HG02884 (cell line): ENCODE results near the gene PSMB11.
A peak's percentile ranks its signal among the peaks of the same experiment; 100 is the strongest.

Source experiments
- ATAC-seq: cut with Tn5 transposase; IDR thresholded peaks from one replicate; pipeline ENCODE4 v1.9.1; 2021; ENCODE audit warnings: mild to moderate bottlenecking, moderate library complexity; ENCODE audit not compliant: unreplicated experiment

The PSMB11 gene

GRCh38 chr14:23056956-23057756 lies 15.1 kb downstream of the PSMB11 start, which contains the start of gene CDH24:
Gene CDH24 (minus strand): TSS chr14:23057520. CDS start chr14:23055733, 1,787 bp downstream.
- ATAC-seq: peak; percentile 51

DNA sequence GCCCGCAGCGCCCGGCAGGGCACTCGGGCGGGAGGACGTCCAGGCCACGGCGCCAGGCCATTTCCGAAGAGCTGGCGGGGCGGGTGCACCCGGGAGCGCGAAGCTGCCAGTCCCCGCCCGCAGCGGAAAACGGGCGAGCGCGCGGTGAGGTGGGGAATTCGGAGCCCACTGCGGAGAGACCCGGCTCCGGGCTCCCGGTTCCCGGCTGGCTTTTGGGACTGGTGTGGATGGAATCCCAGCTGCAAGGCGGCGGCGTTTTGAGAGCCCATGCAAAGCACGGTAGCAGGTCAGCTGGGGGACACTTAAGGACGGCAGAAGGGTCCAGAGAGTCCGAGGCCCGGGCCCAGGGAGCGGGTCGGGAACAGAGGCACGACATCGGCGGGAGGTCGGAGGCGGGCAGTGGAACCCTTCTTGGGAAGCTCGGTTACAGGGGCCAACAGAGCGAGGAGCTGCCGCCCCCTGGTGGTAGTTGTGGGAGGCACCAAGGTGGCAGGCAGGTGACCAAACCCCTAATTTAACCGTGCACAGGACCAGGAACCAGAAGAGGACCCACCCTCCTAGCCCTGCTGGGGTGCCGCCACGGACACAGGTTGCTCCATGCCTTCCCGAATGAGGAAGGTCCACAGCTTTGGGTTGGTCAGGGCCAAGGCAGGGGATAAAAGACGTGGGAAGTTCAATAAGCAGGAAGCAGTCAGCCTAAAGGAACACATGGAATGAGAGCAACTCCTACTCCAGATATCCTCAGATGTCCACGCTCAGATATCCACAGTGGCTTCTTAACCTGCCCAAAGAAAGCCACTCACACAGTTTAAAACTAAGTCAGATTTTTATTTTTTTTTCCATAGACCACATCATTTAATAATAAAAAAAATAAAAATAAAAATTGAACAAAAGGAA lies 16.0 kb downstream of the PSMB11 start:
- ATAC-seq: peak; percentile 52

DNA sequence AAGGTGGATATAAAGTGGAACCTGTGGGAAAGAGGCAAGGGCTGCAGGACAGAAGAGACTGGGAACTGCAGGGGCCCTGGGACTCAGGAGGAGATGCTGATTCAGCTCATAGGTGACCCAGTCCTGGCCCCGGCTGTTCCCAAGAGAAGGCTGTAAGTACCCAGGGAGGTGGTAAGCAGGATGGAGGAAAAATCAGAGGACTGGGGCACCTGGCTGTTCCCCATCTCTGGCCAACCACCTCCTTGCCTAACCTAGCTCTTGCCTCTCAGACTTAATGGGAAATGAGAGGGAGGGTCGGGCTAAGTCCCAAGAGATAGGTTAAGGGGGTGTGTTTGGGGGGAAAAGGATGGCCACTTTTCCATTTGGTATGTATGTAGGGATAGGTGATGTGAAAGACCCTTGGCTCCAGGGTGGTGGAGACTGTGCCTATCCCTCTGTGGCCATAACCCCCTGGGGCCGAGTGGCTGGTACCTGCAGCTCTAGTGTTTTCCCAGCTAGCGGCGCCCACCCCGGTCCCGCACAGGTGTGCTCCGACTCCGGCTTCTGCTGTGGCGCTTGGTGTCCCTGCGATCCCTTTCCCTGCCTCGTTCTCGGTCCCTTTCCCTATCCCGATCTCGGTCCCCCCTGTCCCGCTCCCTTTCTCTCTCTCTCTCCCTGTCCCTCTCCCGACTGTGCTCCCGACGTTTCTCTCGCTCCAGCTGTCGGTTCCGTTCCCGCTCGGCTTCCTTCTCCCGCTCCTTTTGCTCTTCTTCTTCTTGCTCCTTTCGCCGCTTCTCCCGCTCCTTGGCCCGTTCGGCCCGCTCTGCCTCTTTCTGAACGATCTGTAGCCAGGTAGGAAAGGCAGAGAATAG lies 16.9 kb downstream of the PSMB11 start:
- no peak for ATAC-seq

DNA sequence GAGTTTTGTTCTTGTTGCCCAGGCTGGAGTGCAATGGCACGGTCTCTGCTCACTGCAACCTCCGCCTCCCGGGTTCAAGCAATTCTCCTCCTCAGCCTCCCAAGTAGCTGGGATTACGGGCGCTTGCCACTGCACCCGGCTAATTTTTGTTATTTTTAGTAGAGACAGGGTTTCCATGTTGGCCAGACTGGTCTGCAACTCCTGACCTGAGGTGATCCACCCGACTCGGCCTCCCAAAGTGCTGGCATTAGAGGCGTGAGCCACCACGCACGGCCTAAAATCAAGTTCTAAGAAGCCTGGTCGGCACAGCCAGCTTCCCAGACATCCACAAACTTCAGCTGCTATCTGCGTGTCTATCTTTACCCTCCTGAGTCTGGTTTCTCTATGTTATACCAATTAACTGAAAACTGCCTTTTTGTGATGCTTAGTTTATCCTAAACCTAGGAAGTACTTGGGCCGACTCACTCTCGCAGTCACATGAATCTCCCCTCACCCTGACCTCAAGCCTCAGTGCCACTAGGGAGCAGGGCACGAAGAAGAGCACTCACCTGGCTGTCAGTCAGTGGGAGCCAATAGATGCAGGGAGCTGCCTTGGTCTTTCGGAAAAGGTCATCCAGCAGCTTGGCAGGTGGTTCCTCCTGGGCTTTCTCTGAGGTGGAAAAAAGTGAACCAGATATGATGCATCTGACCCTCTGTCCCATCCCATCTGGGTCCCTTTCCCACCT lies 18.7 kb downstream of the PSMB11 start:
- no peak for ATAC-seq

GRCh38 chr14:23062002-23062401 lies 20.0 kb downstream of the PSMB11 start:
- no peak for ATAC-seq

DNA sequence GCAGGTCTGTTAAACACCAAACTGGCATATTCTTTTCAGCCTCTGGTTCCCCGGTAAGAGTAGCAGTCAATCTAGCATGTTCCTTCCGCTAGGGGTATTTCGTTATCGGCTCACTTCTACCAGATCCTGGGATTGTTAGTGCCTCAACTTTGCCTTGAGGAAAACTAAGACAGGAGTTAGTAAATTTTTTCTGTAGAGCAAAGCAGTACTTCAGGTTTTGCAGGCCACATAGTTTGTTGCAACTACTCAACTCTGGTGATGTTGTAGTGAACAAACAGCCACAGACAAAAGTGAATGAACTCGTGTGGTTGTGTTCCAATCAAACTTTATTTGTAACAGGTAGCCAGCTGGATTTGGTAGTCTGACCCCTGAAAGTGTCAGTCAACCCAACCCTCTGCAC lies 21.6 kb downstream of the PSMB11 start:
- no peak for ATAC-seq

GRCh38 chr14:23066368-23066767 lies 24.4 kb downstream of the PSMB11 start:
- no peak for ATAC-seq

- ATAC-seq: no peak
Measured at GRCh38 chr14:23066855-23067744, 25.1 kb downstream of the PSMB11 start.

DNA sequence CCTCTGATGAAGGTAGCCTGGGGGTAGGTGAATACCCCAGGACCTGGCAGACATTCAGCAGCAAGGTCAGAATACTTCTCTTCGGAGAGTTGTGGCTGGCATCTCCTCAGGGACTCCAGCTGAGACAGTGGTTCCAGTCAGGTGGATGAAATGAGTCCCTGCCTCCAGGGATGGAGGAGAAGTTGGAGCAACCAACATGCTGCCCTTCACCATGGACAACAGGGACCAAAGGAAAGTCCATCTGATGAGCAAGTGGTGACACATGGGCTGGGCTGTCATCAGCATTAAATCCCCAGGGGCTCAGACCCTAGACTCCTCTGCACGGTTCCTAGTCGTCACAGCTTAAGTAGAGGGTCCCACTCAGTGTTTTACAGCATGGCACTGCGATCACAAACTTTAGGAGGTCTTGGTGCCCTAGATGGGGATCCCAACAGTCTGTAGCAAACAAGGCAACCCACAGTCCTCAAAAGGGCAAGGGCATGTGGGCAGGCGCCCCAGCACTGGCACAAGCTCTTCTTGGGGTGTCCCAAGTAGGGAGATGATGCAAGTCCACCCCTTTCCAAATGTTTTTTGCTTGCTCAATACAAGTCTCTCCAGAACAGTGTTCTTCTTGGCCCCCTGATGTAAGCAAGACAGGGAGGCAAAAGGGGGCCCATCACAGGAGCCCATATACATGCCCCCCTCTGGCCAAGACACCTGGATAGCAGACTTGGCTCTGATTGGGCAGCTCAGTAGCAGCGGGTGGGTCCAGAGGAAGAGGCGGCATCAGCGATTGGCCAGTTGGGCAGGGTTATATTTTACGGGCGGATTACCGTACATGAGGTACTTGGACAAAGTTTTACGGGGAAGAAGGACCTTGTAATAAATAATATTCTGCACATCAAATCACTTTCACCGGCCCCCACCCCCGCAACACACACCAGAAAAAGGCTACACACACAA lies 26.1 kb downstream of the PSMB11 start:
- ATAC-seq: no peak

GRCh38 chr14:23068789-23069412 lies 26.9 kb downstream of the PSMB11 start:
- ATAC-seq: peak; percentile 60

DNA sequence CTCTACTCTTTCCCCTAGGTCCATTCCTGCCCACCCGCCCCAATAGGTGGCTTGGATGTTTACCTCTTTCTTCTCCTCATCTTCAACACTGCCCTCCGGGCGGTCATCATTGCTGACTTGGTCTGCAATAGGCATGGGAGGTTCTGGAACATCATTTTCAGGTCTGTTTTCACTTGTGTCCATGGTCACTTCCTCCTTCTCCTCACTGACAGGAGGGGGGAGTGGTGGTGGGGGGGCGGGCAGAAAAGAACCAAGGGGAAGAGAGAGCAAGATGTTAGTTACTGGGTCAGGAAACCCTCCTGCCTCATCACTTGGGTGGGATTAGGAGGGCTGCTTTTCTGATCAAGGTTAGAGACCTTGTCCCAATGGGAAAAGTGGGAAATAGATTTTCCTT lies 27.4 kb downstream of the PSMB11 start:
- ATAC-seq: no peak

GRCh38 chr14:23070262-23071129 lies 28.5 kb downstream of the PSMB11 start:
- ATAC-seq: no peak

DNA sequence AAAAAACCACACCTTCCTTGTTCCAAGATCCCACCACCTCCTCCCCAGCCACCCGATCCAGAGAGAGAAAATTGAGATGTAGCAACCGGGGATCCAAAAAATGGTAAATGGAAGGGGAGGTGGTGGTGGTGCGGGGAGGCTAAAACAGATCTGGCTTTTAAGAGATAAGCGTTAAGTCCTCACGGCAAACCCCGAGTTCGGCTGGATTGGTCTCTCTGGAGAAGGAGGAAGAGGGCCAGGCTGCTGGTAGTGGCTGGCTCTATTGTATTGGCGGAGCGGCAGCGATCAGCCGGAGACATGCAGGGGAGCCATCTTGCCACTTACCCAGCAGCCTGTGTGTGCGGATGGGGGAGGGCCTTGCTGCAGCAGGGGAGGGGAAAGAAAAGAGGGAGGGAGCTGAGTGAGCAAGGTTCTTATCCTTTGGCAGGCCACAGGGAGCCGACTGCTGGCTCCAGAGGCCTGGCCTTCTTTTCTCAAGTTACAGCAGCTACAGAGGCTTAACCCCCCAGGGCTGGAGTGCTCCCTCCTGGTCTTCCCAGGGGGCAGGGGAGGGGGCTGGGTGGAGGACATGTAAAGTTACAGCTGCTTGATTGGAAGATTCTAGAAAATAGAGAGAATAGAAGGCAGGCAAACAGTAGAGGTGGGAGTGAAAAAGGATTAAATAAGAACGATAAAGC lies 29.4 kb downstream of the PSMB11 start:
- peak; percentile 86 for ATAC-seq

DNA sequence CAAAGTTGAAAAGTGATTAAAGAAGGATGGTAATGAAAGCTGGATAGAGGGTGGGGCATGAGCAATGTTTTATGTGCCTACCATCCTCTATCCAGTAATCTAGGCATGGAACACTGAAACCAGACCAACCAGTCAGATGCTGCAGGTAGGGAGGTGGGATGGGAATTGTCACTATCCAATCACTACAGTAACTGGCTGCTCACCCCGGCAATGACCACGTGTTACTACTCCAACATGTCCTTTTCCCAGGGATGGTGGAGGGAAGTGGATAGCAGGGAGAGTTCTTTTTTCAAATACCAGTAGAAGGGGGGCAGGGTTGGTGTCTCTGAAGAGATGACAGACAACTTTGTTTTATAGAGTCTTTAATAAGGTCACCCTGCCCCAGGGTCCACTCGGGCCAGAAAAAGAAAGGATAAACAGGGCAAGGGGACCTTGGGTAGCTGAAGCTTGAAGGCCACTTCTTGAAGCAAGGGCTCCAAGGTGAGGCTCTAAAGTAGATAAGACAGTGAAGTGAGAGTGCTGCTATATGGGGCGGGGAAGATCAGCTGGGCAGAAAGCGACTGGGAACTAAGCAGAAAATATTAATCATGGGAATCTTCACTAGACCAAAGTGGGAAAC lies 30.0 kb downstream of the PSMB11 start:
- ATAC-seq: no peak

- no peak for ATAC-seq
Measured at GRCh38 chr14:23074906-23075305, 32.9 kb downstream of the PSMB11 start.
